Measurements from ENCODE around the gene LEFTY2. TPM values are rescaled to one million over a fixed set of nuclear protein-coding genes. Genes with fewer than 3 reads are reported as not detected.

Gene LEFTY2
- total and polyA plus RNA-seq, 12 donors, result 0.23 to 1.4 (median 0.56) TPM

GRCh38 chr1:225958041-225958440 lies 17.0 kb upstream of the LEFTY2 start:
- DNase-seq, result no peak
- H3K9me3 ChIP-seq, result no peaks in the 10 kb centered on the region
- WGBS, 2 donors, result 60 to 70% methylated on average over 3 of the region's 3 CpGs

GRCh38 chr1:225954753-225955152 lies 13.7 kb upstream of the LEFTY2 start:
- 83 to 86% methylated on average over 1 of the region's 1 CpG for WGBS, 2 donors
- Histone ChIP-seq H3K36me3 (no peaks in the 10 kb centered on the region), H3K27me3 (peaks cover 0 to 9% (median 0%) of the 10 kb centered on the region in 7 donors), H3K27ac (no peak overlapping the region), H3K4me3 (no peak overlapping the region), H3K9me3 (no peaks in the 10 kb centered on the region), H3K4me1 (peaks cover 0 to 4% (median 0%) of the 10 kb centered on the region in 9 donors)
- ATAC-seq (no peak), DNase-seq (no peak)
- intact Hi-C loops (cut with DNase I), result no loop called here
- TF ChIP-seq CTCF (IDR thresholded peaks at IDR 0.05), result no peak

More at GRCh38 chr1:225958041-225958440, 17.0 kb upstream of the LEFTY2 start:
- peaks cover 0 to 7% (median 0%) of the 10 kb centered on the region in 9 donors for H3K4me1 ChIP-seq
- intact Hi-C loops (cut with DNase I), result no loop called here
- H3K27me3 ChIP-seq, result peaks cover 0 to 16% (median 0%) of the 10 kb centered on the region in 7 donors
- no peak overlapping the region for H3K27ac ChIP-seq
- no peaks in the 10 kb centered on the region for H3K36me3 ChIP-seq
- no peak overlapping the region for H3K4me3 ChIP-seq
- no peak for TF ChIP-seq CTCF (IDR thresholded peaks at IDR 0.05)
- no peak for ATAC-seq

GRCh38 chr1:225953315-225953714 lies 12.3 kb upstream of the LEFTY2 start:
- TF ChIP-seq CTCF (IDR thresholded peaks at IDR 0.05), result no peak
- 84% methylated on average over 4 of the region's 4 CpGs for whole genome bisulfite sequencing, 2 donors
- no peak for DNase-seq
- ATAC-seq, result no peak
- Histone ChIP-seq H3K9me3 (no peaks in the 10 kb centered on the region), H3K36me3 (no peaks in the 10 kb centered on the region), H3K27me3 (peaks cover 0 to 18% (median 0%) of the 10 kb centered on the region in 7 donors), H3K4me1 (peaks cover 0 to 4% (median 0%) of the 10 kb centered on the region in 9 donors), H3K27ac (no peak overlapping the region), H3K4me3 (no peak overlapping the region)
- intact Hi-C loops (cut with DNase I), result no loop called here

- no peak overlapping the region for H3K27ac ChIP-seq
- no peaks in the 10 kb centered on the region for H3K36me3 ChIP-seq
- peaks cover 0 to 4% (median 0%) of the 10 kb centered on the region in 9 donors for H3K4me1 ChIP-seq
- H3K4me3 ChIP-seq, result no peak overlapping the region
- H3K9me3 ChIP-seq, result no peaks in the 10 kb centered on the region
- no peak for DNase-seq
- TF ChIP-seq CTCF (IDR thresholded peaks at IDR 0.05), result no peak
- H3K27me3 ChIP-seq, result peaks cover 0 to 19% (median 0%) of the 10 kb centered on the region in 7 donors
- 63 to 68% methylated on average over 9 of the region's 9 CpGs for WGBS, 2 donors
- ATAC-seq, result no peak
- intact Hi-C loops (cut with DNase I), result no loop called here
Observed at GRCh38 chr1:225950905-225951497, 10.0 kb upstream of the LEFTY2 start.

All from heart right ventricle (tissue), 16 donors.